Activated B cell treated with CpG ODN at 0.5 μM for 24 hours (primary cell): ENCODE results near the gene TMEM63A. TPM values are rescaled to one million over a fixed set of nuclear protein-coding genes. Genes with fewer than 3 reads are reported as not detected.

Experiments
- ATAC-seq: fragments of 200-7000 bp; cut with Tn5 transposase; one replicate; pipeline ENCODE4 v1.10.0; 2021; ENCODE audit warnings: low read depth, mild to moderate bottlenecking, moderate library complexity
- CTCF ChIA-PET: fragments of 350-600 bp; sonication (Branson Sonifier 250); formaldehyde crosslinking; loops from one replicate; lab custom pipeline; 2021; ENCODE audit warnings: antibody characterized with exemption; lab: Charles Lee
- POLR2A ChIA-PET: fragments of 350-600 bp; sonication (Branson Sonifier 250); formaldehyde crosslinking; loops from one replicate; lab custom pipeline; 2021; ENCODE audit warnings: antibody characterized with exemption; lab: Charles Lee
- DNase-seq: peaks from one replicate; pipeline ENCODE4 v3.0.0; 2022
- H3K27ac Mint-ChIP-seq: one replicate; pipeline ENCODE4 v1.8.0; 2020; ENCODE audit warnings: mixed read lengths
- H3K27me3 Mint-ChIP-seq: one replicate; pipeline ENCODE4 v1.8.0; 2021; ENCODE audit warnings: mixed read lengths
- H3K36me3 Mint-ChIP-seq: one replicate; pipeline ENCODE4 v1.8.0; 2021; ENCODE audit warnings: low read depth, mixed read lengths
- H3K4me1 Mint-ChIP-seq: one replicate; pipeline ENCODE4 v1.8.0; 2021; ENCODE audit warnings: mixed read lengths
- H3K4me3 Mint-ChIP-seq: one replicate; pipeline ENCODE4 v1.8.0; 2020; ENCODE audit warnings: mild to moderate bottlenecking, mixed read lengths
- H3K9me3 Mint-ChIP-seq: one replicate; pipeline ENCODE4 v1.8.0; 2020; ENCODE audit warnings: mixed read lengths
- intact Hi-C: fragments of 100-400 bp; cut with micrococcal nuclease; formaldehyde crosslinking; loops from one replicate; pipeline ENCODE4 v1.15.1; 2024
- total RNA-seq: library from RNA; stranded (reverse); gene quantifications from 2 replicates; pipeline ENCODE4 v1.2.3, GENCODE V29; 2022
- TF ChIP-seq, protein P1 (sequence below): fragments of 200-600 bp; IDR thresholded peaks from one replicate; pipeline ENCODE4 v1.8.0; 2022; ENCODE audit warnings: antibody characterized with exemption, mild to moderate bottlenecking

The TMEM63A gene
- total RNA-seq, 1 donor from 2014 or later = 74.5 TPM

DNA sequence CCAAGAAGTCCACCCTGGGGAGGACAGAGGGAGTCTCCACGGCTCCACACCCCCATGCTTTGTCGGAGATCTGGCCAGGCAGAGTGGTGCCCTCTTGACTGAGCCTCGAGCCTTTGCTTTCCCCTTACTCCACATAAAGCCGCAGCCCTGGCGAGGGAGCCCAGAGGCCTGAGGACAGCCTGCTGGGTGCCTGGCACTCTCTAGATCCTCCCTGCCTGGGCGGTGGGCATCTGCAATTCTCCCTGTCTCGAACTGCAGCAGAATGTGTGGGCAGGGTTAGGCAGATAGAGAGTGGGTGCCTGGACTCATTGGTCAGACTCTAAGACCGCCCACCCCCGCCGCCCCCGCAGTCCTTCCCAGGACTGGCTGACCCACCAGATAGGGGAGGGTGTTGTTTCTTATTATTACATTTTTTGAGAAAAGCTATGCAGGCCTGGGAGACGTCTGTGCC lies 58.3 kb downstream of the TMEM63A start:
- intact Hi-C loops = no loop called here
- TF ChIP-seq, protein P1, sequence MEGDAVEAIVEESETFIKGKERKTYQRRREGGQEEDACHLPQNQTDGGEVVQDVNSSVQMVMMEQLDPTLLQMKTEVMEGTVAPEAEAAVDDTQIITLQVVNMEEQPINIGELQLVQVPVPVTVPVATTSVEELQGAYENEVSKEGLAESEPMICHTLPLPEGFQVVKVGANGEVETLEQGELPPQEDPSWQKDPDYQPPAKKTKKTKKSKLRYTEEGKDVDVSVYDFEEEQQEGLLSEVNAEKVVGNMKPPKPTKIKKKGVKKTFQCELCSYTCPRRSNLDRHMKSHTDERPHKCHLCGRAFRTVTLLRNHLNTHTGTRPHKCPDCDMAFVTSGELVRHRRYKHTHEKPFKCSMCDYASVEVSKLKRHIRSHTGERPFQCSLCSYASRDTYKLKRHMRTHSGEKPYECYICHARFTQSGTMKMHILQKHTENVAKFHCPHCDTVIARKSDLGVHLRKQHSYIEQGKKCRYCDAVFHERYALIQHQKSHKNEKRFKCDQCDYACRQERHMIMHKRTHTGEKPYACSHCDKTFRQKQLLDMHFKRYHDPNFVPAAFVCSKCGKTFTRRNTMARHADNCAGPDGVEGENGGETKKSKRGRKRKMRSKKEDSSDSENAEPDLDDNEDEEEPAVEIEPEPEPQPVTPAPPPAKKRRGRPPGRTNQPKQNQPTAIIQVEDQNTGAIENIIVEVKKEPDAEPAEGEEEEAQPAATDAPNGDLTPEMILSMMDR = no peak
- Mint-ChIP-seq H3K27me3 (no peaks in the 10 kb centered on the region), H3K36me3 (no peaks in the 10 kb centered on the region), H3K4me3 (no peak overlapping the region), H3K27ac (no peak overlapping the region), H3K9me3 (no peaks in the 10 kb centered on the region), H3K4me1 (no peaks in the 10 kb centered on the region)
- POLR2A ChIA-PET = no interaction called here
- CTCF ChIA-PET = no interaction called here
- DNase-seq (no peak), ATAC-seq (no peak)

DNA sequence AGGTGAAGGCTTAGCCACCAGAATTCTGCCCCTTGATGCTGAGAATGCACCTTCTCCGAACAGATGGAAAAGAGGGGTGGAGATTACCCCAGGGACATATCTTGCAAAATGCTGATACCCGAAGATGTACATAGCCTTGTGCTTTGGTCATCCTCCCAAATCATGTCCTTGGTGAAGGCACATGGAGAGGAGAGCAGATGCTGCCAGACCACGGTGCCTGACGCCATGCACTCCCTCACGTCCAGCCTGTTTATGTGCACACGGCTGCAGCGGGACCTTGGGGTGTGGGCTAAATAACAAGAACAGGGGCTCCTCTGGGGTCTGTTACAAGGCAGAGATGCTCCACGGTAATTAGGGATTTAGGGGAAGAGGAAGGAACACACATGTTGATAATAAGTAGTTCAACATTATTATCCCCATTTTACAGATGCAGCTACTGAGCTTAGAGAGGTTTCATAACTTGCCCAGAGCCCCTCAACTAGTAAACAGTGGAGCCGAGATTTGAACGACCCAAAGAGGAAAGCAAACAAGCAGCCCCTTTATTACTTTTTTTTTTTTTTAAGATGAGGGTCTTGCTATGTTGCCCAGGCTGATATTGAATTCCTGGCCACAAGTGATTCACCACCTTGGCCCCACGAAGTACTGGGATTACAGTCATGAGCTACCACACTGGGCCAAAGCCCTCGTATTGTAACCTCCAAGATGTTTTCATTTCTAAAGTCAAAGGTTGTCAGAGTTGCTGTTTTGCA lies 59.4 kb downstream of the TMEM63A start:
- H3K4me1 Mint-ChIP-seq = no peaks in the 10 kb centered on the region
- intact Hi-C loops = no loop called here
- no peak overlapping the region for H3K4me3 Mint-ChIP-seq
- H3K9me3 Mint-ChIP-seq = no peaks in the 10 kb centered on the region
- CTCF ChIA-PET = no interaction called here
- H3K27me3 Mint-ChIP-seq = no peaks in the 10 kb centered on the region
- ATAC-seq (no peak), DNase-seq (no peak)
- POLR2A ChIA-PET = no interaction called here
- no peak overlapping the region for H3K27ac Mint-ChIP-seq
- H3K36me3 Mint-ChIP-seq = no peaks in the 10 kb centered on the region
- TF ChIP-seq, protein P1 = no peak

DNA sequence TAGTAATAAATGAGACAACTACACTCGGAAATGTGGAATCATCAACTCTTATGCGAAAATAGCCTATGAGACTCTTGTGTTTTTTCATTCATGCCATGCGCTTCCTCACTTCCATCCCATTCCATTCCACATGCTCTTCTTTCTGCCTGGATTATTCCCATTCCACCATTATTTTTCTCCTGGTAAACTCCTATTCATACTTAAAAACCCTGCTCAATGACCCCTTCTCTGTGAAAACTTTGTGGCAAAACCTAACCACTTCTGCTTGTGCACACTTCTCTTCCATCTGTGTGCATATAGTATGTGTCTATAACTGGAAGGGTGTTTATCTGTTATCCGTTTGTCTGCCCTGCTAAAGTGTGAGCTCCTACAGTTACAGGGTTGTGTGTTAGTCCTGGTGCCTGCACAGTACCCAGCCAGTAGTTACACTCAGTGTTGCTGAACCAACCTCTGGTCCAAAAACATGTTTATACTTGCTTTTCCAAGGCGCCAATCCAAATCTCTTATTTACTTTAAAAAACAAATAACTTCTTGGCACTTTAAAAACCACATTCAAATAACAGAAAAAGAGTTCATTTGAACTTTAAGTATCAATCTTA lies 61.6 kb downstream of the TMEM63A start:
- DNase-seq = no peak
- no peak overlapping the region for H3K4me3 Mint-ChIP-seq
- H3K27ac Mint-ChIP-seq = no peak overlapping the region
- H3K9me3 Mint-ChIP-seq = no peaks in the 10 kb centered on the region
- intact Hi-C loops = no loop called here
- no peaks in the 10 kb centered on the region for H3K27me3 Mint-ChIP-seq
- ChIA-PET CTCF (no interaction called here), POLR2A (interaction anchor here (0.6 kb wide), 1 partner anchor 169 kb away, joined by 4 read pairs; no protein-coding TSS in a partner anchor)
- no peak for ATAC-seq
- TF ChIP-seq, protein P1 = no peak
- H3K36me3 Mint-ChIP-seq = no peaks in the 10 kb centered on the region
- H3K4me1 Mint-ChIP-seq = no peaks in the 10 kb centered on the region

DNA sequence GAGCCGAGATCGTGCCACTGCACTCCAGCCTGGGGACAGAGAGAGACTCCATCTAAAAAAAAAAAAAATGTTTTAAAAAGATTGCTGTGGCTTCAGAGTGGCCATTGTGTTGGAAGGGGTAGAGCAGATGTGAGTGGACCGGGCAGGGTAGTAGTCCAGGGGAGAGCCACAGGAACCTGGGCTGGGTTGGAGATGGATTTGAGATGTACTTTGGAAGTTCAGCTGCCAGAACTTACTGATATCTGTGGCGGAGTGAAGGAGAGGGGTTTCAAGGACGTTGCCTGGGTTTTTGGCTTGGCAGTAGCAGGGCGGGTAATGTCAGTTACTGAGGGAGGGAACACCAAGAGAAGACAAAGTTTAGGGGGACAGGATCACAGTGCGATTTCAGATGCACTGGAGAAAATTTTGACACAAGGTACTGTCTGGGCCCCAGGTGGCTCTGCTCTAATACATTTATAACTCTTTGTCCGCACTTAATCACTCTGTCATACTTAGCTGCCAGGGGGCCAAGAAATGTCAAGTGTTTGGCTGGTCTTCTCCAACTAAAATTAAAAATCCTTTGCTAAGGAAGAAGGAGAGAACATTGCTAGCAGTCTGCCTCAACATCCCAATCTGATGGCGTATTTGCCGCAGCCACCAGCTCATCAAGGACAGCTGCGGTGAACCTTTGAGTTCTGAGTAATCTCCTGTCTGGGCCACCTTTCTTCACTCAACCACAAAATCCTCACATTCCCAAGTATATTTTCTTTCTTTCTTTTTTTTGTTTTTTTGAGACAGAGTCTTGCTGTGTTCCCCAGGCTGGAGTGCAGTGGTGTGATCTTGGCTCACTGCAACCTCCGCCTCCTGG lies 62.6 kb downstream of the TMEM63A start:
- POLR2A ChIA-PET = no interaction called here
- CTCF ChIA-PET = no interaction called here
- intact Hi-C loops = no loop called here
- Mint-ChIP-seq H3K4me1 (no peaks in the 10 kb centered on the region), H3K27ac (no peak overlapping the region), H3K27me3 (no peaks in the 10 kb centered on the region), H3K36me3 (no peaks in the 10 kb centered on the region), H3K4me3 (no peak overlapping the region), H3K9me3 (no peaks in the 10 kb centered on the region)
- ATAC-seq (no peak), DNase-seq (no peak)
- TF ChIP-seq, protein P1 = no peak

DNA sequence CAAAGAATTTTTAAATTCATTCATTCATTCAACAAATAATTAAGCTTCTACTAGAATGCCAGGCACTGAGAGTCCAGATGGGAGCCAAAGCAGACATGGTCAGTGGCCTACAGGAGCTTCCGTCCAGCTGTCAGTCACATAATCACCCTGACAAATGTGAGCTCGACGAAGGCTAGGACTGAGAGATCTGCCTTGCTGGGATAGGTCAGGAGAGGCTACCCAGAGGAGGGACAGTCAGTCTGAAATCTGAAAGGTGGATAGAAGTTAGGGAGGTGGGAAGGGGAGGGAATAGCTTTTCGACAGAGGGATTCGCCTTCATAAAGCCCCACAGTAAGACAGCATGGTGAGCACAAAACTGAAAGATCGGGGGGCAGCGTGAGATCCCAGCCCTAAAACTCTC lies 64.0 kb downstream of the TMEM63A start:
- H3K27me3 Mint-ChIP-seq = no peaks in the 10 kb centered on the region
- DNase-seq = no peak
- no peak overlapping the region for H3K4me3 Mint-ChIP-seq
- intact Hi-C loops = no loop called here
- TF ChIP-seq, protein P1 = no peak
- H3K9me3 Mint-ChIP-seq = no peaks in the 10 kb centered on the region
- ChIA-PET CTCF (no interaction called here), POLR2A (no interaction called here)
- no peaks in the 10 kb centered on the region for H3K4me1 Mint-ChIP-seq
- no peaks in the 10 kb centered on the region for H3K36me3 Mint-ChIP-seq
- no peak overlapping the region for H3K27ac Mint-ChIP-seq
- no peak for ATAC-seq
